Mesenchymal stem cell (in vitro differentiated cells and primary cell): Measurements from ENCODE around the gene COQ2. TPM values are rescaled to one million over a fixed set of nuclear protein-coding genes. Genes with fewer than 3 reads are reported as not detected.

Experiments used
- DNase-seq: peaks from one replicate; pipeline ENCODE4 v3.0.0-alpha.2; 2013
- H2AFZ ChIP-seq: one replicate; pipeline ENCODE4 v1.6.1; 2013; ENCODE audit warnings: low read depth, mild to moderate bottlenecking, control low read depth, inconsistent platforms, low read length, moderate library complexity
- H2AK5ac ChIP-seq: 2 replicates; pipeline ENCODE4 v1.6.1; 2013; ENCODE audit warnings: low read length, moderate library complexity, mild to moderate bottlenecking, inconsistent platforms; ENCODE audit not compliant: severe bottlenecking
- H2BK120ac ChIP-seq: one replicate; pipeline ENCODE4 v1.6.1; 2013; ENCODE audit warnings: low read depth, mild to moderate bottlenecking, inconsistent platforms, low read length, moderate library complexity
- H2BK12ac ChIP-seq, 2 experiments: one replicate each; pipeline ENCODE4 v1.6.1; 2013; ENCODE audit warnings: inconsistent platforms in 2 of 2, low read length in 2 of 2, mild to moderate bottlenecking in 2 of 2, moderate library complexity in 2 of 2, control low read depth in 1 of 2
- H2BK15ac ChIP-seq: one replicate; pipeline ENCODE4 v1.6.1; 2013; ENCODE audit warnings: mild to moderate bottlenecking, low read depth, inconsistent platforms; ENCODE audit not compliant: poor library complexity, severe bottlenecking
- H2BK5ac ChIP-seq: 2 replicates; pipeline ENCODE4 v1.6.1; 2013; ENCODE audit warnings: low read depth, mild to moderate bottlenecking, low read length, control low read depth, inconsistent platforms; ENCODE audit not compliant: poor library complexity, severe bottlenecking
- H3K14ac ChIP-seq, 2 experiments: one replicate each; pipeline ENCODE4 v1.6.1; 2013; ENCODE audit warnings: inconsistent platforms in 2 of 2, low read length in 2 of 2, control low read depth in 1 of 2, mild to moderate bottlenecking in 1 of 2, moderate library complexity in 1 of 2
- H3K18ac ChIP-seq, 2 experiments: one replicate each; pipeline ENCODE4 v1.6.1; 2013; ENCODE audit warnings: inconsistent platforms in 2 of 2, low read length in 2 of 2, control low read depth in 1 of 2, low read depth in 1 of 2, mild to moderate bottlenecking in 1 of 2
- H3K23ac ChIP-seq, 2 experiments: one replicate each; pipeline ENCODE4 v1.6.1; 2013; ENCODE audit warnings: inconsistent platforms in 2 of 2, low read length in 2 of 2, mild to moderate bottlenecking in 2 of 2, moderate library complexity in 2 of 2, control low read depth in 1 of 2
- H3K27ac ChIP-seq: 2 replicates; pipeline ENCODE4 v1.5.1; 2013; ENCODE audit warnings: mild to moderate bottlenecking, moderate library complexity, low read length, control low read depth, inconsistent platforms; ENCODE audit not compliant: poor library complexity, severe bottlenecking
- H3K27me3 ChIP-seq, 2 experiments: 2 replicates each; pipeline versions ENCODE4 v1.6.1 to v1.7.0; 2013; ENCODE audit warnings: low read length in 2 of 2, mild to moderate bottlenecking in 2 of 2, moderate library complexity in 2 of 2, control low read depth in 1 of 2, inconsistent platforms in 1 of 2; ENCODE audit not compliant: control insufficient read depth in 1 of 2, insufficient read depth in 1 of 2
- H3K36me3 ChIP-seq, 2 experiments: 2 replicates each; pipeline versions ENCODE4 v1.6.1 to v1.7.0; 2013; ENCODE audit warnings: low read length in 2 of 2, control low read depth in 1 of 2, inconsistent platforms in 1 of 2, low read depth in 1 of 2, mild to moderate bottlenecking in 1 of 2; ENCODE audit not compliant: insufficient read depth in 2 of 2, control insufficient read depth in 1 of 2
- H3K4ac ChIP-seq, 2 experiments: one replicate each; pipeline ENCODE4 v1.6.1; 2013; ENCODE audit warnings: inconsistent platforms in 2 of 2, low read length in 2 of 2, mild to moderate bottlenecking in 2 of 2, moderate library complexity in 2 of 2, control low read depth in 1 of 2, low read depth in 1 of 2
- H3K4me1 ChIP-seq: 2 replicates; pipeline ENCODE4 v1.6.1; 2013; ENCODE audit warnings: low read depth, low read length, control low read depth; ENCODE audit not compliant: control insufficient read depth, insufficient read depth
- H3K4me2 ChIP-seq: 2 replicates; pipeline ENCODE4 v1.6.1; 2013; ENCODE audit warnings: low read length, mild to moderate bottlenecking, inconsistent platforms; ENCODE audit not compliant: poor library complexity, severe bottlenecking
- H3K4me3 ChIP-seq, 2 experiments: 2 replicates each; pipeline versions ENCODE4 v1.5.1 to v1.7.0; 2013; ENCODE audit warnings: low read length in 2 of 2, mild to moderate bottlenecking in 2 of 2, control low read depth in 1 of 2, low read depth in 1 of 2; ENCODE audit not compliant: insufficient read depth in 1 of 2
- H3K79me1 ChIP-seq: replicated peaks from 2 replicates; pipeline ENCODE4 v1.6.1; 2013; ENCODE audit warnings: mild to moderate bottlenecking, control low read depth, low read length, inconsistent platforms; ENCODE audit not compliant: poor library complexity, severe bottlenecking
- H3K9ac ChIP-seq: 2 replicates; pipeline ENCODE4 v1.7.0; 2013; ENCODE audit warnings: mild to moderate bottlenecking, low read length, moderate library complexity
- H3K9me3 ChIP-seq: 2 replicates; pipeline ENCODE4 v1.7.0; 2013; ENCODE audit warnings: mild to moderate bottlenecking, low read length; ENCODE audit not compliant: control insufficient read depth
- H4K8ac ChIP-seq: one replicate; pipeline ENCODE4 v1.6.1; 2013; ENCODE audit warnings: inconsistent platforms, mild to moderate bottlenecking, low read length, moderate library complexity
- H4K91ac ChIP-seq: one replicate; pipeline ENCODE4 v1.6.1; 2013; ENCODE audit warnings: mild to moderate bottlenecking, low read length, inconsistent platforms
- WGBS: methylation state at CpG from one replicate; pipeline ENCODE4 v1.1.7; 2013; ENCODE audit warnings: mixed read lengths; 5-methylcytosine and 5-hydroxymethylcytosine counted together
- small RNA-seq: library from polyadenylated mRNA; stranded (forward); fragments of <200 nt; extraction: miRNeasy Mini kit (QIAGEN cat#:217004); gene quantifications from one replicate; pipeline ENCODE3, GENCODE V24; 2013; ENCODE audit warnings: low read depth

The COQ2 gene

DNA sequence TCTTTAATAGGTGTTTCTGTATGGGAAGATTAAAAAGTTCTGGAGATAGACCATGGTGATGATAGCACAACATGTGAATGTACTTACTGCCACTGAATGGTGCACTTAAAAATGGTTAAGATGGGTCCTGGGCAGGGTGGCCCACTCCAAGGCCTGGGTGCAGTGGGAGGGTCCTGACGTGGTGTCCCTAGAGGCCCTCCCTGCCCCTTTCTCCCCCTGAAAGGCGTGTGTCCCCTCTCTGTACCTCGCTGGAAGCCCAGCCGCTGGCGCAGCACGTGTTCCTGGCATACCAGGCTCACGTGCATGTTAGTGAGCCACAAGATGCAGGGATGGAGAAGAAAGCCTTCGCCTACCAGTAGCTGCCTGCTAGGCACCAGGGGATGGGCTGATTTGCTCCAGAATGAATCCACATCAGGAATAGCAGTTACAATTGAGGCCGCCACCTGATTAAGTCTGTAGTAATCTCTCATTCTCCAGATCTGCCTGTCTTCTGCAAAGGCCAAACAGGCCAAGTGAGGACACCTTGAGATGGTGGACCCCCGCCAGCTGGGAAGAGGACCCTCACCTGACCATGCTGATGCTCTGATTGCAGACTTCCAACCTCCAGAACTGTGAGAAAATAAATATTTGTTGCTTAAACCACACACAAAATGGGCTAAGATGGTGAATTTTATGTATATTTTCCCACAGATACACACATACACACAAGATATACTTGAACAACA lies 67.5 kb downstream of the COQ2 start:
- H3K9me3 ChIP-seq, result no peaks in the 10 kb centered on the region
- H3K18ac ChIP-seq, result no peak overlapping the region
- DNase-seq, result no peak
- no peak overlapping the region for H2BK12ac ChIP-seq
- H3K23ac ChIP-seq, result no peak overlapping the region
- H4K91ac ChIP-seq, result no peak overlapping the region
- no peaks in the 10 kb centered on the region for H3K79me1 ChIP-seq
- peak overlapping the region; percentile 61 for H4K8ac ChIP-seq
- H3K14ac ChIP-seq, result no peak overlapping the region
- no peaks in the 10 kb centered on the region for H3K27me3 ChIP-seq
- H2BK5ac ChIP-seq, result no peak overlapping the region
- H2AFZ ChIP-seq, result no peak overlapping the region
- H3K36me3 ChIP-seq, result no peaks in the 10 kb centered on the region
- no peaks in the 10 kb centered on the region for H3K4me1 ChIP-seq
- no peak overlapping the region for H3K27ac ChIP-seq
- no peak overlapping the region for H3K4me3 ChIP-seq
- H2BK120ac ChIP-seq, result no peak overlapping the region
- no peak overlapping the region for H3K4ac ChIP-seq
- no peak overlapping the region for H3K4me2 ChIP-seq
- H2AK5ac ChIP-seq, result no peak overlapping the region
- WGBS, result 94% methylated on average over 10 of the region's 10 CpGs
- no peak overlapping the region for H3K9ac ChIP-seq
- no peak overlapping the region for H2BK15ac ChIP-seq

- Histone ChIP-seq H3K79me1 (no peaks in the 10 kb centered on the region), H3K4me2 (no peak overlapping the region), H2BK12ac (no peak overlapping the region), H3K9ac (no peak overlapping the region), H2BK120ac (no peak overlapping the region), H4K8ac (no peak overlapping the region), H3K36me3 (no peaks in the 10 kb centered on the region), H3K9me3 (no peaks in the 10 kb centered on the region), H3K27ac (no peak overlapping the region), H3K4me1 (no peaks in the 10 kb centered on the region), H4K91ac (no peak overlapping the region), H2BK5ac (no peak overlapping the region), H3K14ac (no peak overlapping the region), H3K4me3 (no peak overlapping the region), H3K23ac (no peak overlapping the region), H2AK5ac (no peak overlapping the region), H3K27me3 (no peaks in the 10 kb centered on the region), H2BK15ac (no peak overlapping the region), H3K18ac (no peak overlapping the region), H3K4ac (no peak overlapping the region), H2AFZ (no peak overlapping the region)
- DNase-seq, result no peak
Measured at GRCh38 chr4:83214079-83214478, 70.5 kb downstream of the COQ2 start.

Small RNA genes lying within 50 kb of the gene (small RNA-seq; reads per million reads assigned to genes)
- gene AC114781.3, result not detected
